ENCODE measurements around the gene ZNF527. TPM values are rescaled to one million over a fixed set of nuclear protein-coding genes. Genes with fewer than 3 reads are reported as not detected.

Gene ZNF527
- total and polyA plus RNA-seq, 9 of the 15 experiments (the other 6 are each of a cell fraction or from before 2014, with no cell fraction given) = 0.18 to 1.4 (median 0.86) TPM

DNA sequence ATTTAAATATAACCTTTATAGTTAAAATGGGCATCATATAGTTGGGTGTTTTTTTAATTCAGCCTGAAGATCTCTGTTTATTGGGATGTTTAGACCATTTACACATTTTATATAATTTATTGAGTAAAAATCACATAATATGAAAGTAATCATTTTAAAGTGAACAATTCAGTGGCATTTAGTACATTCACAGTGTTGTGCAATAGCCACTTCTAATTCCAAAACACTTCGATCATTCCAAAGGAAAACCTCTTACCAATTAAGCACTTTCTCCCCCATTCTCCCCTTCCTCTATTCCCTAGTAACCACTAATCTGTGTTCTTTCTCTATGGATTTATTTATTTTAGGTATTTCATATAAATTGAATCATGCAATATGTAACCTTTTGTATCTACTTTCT is 30.2 kb downstream of the ZNF527 start:
- no peak for ATAC-seq
- no peak overlapping the region for H3K9ac ChIP-seq (ENCODE audit: insufficient read depth in 1 of 2, low read depth in 2 of 2, low read length in 2 of 2)
- no peaks in the 10 kb centered on the region for H3K27me3 ChIP-seq (ENCODE audit: control insufficient read depth in 2 of 2, insufficient read depth in 2 of 2, low read length in 2 of 2)
- H3K79me2 ChIP-seq (ENCODE audit: control insufficient read depth, insufficient read depth, low read length) = no peaks in the 10 kb centered on the region
- in situ Hi-C loops (cut with MboI) (no loop called here), intact Hi-C loops (cut with micrococcal nuclease) (no loop called here)
- H2AFZ ChIP-seq (ENCODE audit: low read depth, low read length) = no peak overlapping the region
- ChIA-PET CTCF (ENCODE audit: low intra/inter-chr PET ratio) (no interaction called here), POLR2A (no interaction called here)
- H3K4me2 ChIP-seq (ENCODE audit: insufficient read depth, low read length) = no peak overlapping the region
- H3K4me1 ChIP-seq (replicated peaks in 1 of 2; ENCODE audit: control insufficient read depth in 2 of 2, insufficient read depth in 2 of 2, low read length in 2 of 2) = no peaks in the 10 kb centered on the region
- H3K9me3 ChIP-seq (replicated peaks; ENCODE audit: control insufficient read depth, insufficient read depth, low read depth, low read length) = no peaks in the 10 kb centered on the region
- WGBS (ENCODE audit: insufficient coverage, low coverage, missing lambda C conversion rate) = 0% methylated on average over 1 of the region's 1 CpG
- no peak overlapping the region for H3K4me3 ChIP-seq
- H4K20me1 ChIP-seq (replicated peaks; ENCODE audit: control insufficient read depth, insufficient read depth, low read length) = no peaks in the 10 kb centered on the region
- BruUV-seq (replicated peaks) = no TSS peak
- no peaks in the 10 kb centered on the region for H3K9me1 ChIP-seq (ENCODE audit: control insufficient read depth, insufficient read depth, low read length)
- no peaks in the 10 kb centered on the region for H3K36me3 ChIP-seq (ENCODE audit: control insufficient read depth, insufficient read depth, low read length)
- no peak overlapping the region for H3K27ac ChIP-seq (ENCODE audit: extremely low read depth, low read depth, low read length)
- no peak for TF ChIP-seq TEAD4 (IDR thresholded peaks at IDR 0.05; ENCODE audit: low read length)
- TF ChIP-seq TEAD4 (CRISPR knock-in tag; IDR thresholded peaks at IDR 0.05; ENCODE audit: borderline replicate concordance) = no peak
- TF ChIP-seq MEF2A (IDR thresholded peaks at IDR 0.05; ENCODE audit: control insufficient read depth, low read depth, low read length) = no peak
- TF ChIP-seq CEBPG (CRISPR knock-in tag; IDR thresholded peaks at IDR 0.05) = no peak
- TF ChIP-seq CEBPG (tag; conservative IDR thresholded peaks at IDR 0.05 in 1 of 2, IDR thresholded peaks at IDR 0.05 in 1 of 2) = peak in 1 of 2 experiments; percentile 54; a peak in 1 of 4 replicates
- TF ChIP-seq, protein P1, sequence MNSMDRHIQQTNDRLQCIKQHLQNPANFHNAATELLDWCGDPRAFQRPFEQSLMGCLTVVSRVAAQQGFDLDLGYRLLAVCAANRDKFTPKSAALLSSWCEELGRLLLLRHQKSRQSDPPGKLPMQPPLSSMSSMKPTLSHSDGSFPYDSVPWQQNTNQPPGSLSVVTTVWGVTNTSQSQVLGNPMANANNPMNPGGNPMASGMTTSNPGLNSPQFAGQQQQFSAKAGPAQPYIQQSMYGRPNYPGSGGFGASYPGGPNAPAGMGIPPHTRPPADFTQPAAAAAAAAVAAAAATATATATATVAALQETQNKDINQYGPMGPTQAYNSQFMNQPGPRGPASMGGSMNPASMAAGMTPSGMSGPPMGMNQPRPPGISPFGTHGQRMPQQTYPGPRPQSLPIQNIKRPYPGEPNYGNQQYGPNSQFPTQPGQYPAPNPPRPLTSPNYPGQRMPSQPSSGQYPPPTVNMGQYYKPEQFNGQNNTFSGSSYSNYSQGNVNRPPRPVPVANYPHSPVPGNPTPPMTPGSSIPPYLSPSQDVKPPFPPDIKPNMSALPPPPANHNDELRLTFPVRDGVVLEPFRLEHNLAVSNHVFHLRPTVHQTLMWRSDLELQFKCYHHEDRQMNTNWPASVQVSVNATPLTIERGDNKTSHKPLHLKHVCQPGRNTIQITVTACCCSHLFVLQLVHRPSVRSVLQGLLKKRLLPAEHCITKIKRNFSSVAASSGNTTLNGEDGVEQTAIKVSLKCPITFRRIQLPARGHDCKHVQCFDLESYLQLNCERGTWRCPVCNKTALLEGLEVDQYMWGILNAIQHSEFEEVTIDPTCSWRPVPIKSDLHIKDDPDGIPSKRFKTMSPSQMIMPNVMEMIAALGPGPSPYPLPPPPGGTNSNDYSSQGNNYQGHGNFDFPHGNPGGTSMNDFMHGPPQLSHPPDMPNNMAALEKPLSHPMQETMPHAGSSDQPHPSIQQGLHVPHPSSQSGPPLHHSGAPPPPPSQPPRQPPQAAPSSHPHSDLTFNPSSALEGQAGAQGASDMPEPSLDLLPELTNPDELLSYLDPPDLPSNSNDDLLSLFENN (IDR thresholded peaks at IDR 0.05; ENCODE audit: low read depth in 2 of 2, low read length in 2 of 2) = no peak
- no peak for DNase-seq (ENCODE audit: extremely low read depth in 1 of 4, low spot score in 3 of 4)
- no peak for FAIRE-seq

All from K562 (cell line).